NCI-H82 (cell line): ENCODE data around the gene CCIN.
A peak's percentile ranks its signal among the peaks of the same experiment; 100 is the strongest.

Experiments
- DNase-seq: peaks from one replicate; lab custom pipeline; 2025; lab: John Stamatoyannopoulos, UW

Gene CCIN

GRCh38 chr9:36190388-36191289, 21.5 kb downstream of the CCIN start, which contains the start of gene CLTA:
CLTA (plus strand) TSS chr9:36190921; CDS start chr9:36191057, 136 bp downstream.
- peak; percentile 98 for DNase-seq

GRCh38 chr9:36191290-36191645, 22.1 kb downstream of the CCIN start:
- DNase-seq: peak; percentile 26

GRCh38 chr9:36191686-36192085, 22.5 kb downstream of the CCIN start:
- DNase-seq: peak; percentile 26

- DNase-seq: no peak
These were observed 23.0 kb downstream of the CCIN start for GRCh38 chr9:36192196-36192595.

- DNase-seq: no peak
These were observed 23.8 kb downstream of the CCIN start for GRCh38 chr9:36193023-36193422.

- DNase-seq: no peak
These were observed 25.3 kb downstream of the CCIN start for GRCh38 chr9:36194326-36195000.

GRCh38 chr9:36204906-36205547, 35.8 kb downstream of the CCIN start:
- peak; percentile 18 for DNase-seq

- no peak for DNase-seq
These were observed 37.8 kb downstream of the CCIN start for GRCh38 chr9:36207016-36207415.

- DNase-seq: no peak
These were observed 38.4 kb downstream of the CCIN start for GRCh38 chr9:36207546-36208012.

- DNase-seq: peak; percentile 46
These were observed 39.5 kb downstream of the CCIN start for GRCh38 chr9:36208521-36209253.

- no peak for DNase-seq
These were observed 41.5 kb downstream of the CCIN start for GRCh38 chr9:36210722-36211121.

GRCh38 chr9:36211510-36211909, 42.3 kb downstream of the CCIN start:
- peak; percentile 50 for DNase-seq

- peak; percentile 45 for DNase-seq
These were observed 44.2 kb downstream of the CCIN start for GRCh38 chr9:36213387-36213786.

GRCh38 chr9:36213989-36214388, 44.8 kb downstream of the CCIN start:
- no peak for DNase-seq

GRCh38 chr9:36214571-36214970, 45.4 kb downstream of the CCIN start:
- peak; percentile 82 for DNase-seq

GRCh38 chr9:36217256-36217968, 48.2 kb downstream of the CCIN start:
- DNase-seq: no peak

GRCh38 chr9:36218011-36218410, 48.8 kb downstream of the CCIN start:
- DNase-seq: no peak

- no peak for DNase-seq
These were observed 49.3 kb downstream of the CCIN start for GRCh38 chr9:36218411-36218901.
